Cardiac muscle cell (in vitro differentiated cells and primary cell): ENCODE measurements around the gene PODXL2. TPM values are rescaled to one million over a fixed set of nuclear protein-coding genes. Genes with fewer than 3 reads are reported as not detected.
A peak's percentile ranks its signal among the peaks of the same experiment; 100 is the strongest.

Experiments used
- DNase-seq, 2 donors: peaks; one replicate each; pipeline versions ENCODE4 v3.0.0 to v3.0.0-alpha.2; 2010 to 2017; ENCODE audit warnings: low read depth in 1 of 2, low spot score in 1 of 2
- H3K27ac ChIP-seq: fragments of 200-600 bp; sonication (generic); 2 replicates; pipeline ENCODE4 v1.5.1; 2016
- H3K27me3 ChIP-seq: fragments of 200-600 bp; sonication (generic); 2 replicates; pipeline ENCODE4 v1.6.0; 2016; ENCODE audit warnings: control low read depth
- H3K36me3 ChIP-seq: fragments of 200-600 bp; sonication (generic); 2 replicates; pipeline ENCODE4 v1.5.1; 2016; ENCODE audit warnings: control low read depth
- H3K4me1 ChIP-seq: fragments of 200-600 bp; sonication (generic); 2 replicates; pipeline ENCODE4 v1.8.1; 2017; ENCODE audit warnings: low read depth, mild to moderate bottlenecking, mixed run types
- H3K4me3 ChIP-seq: fragments of 200-600 bp; sonication (generic); 2 replicates; pipeline ENCODE4 v1.5.1; 2016; ENCODE audit warnings: mild to moderate bottlenecking
- H3K9me3 ChIP-seq: fragments of 200-600 bp; sonication (generic); 2 replicates; pipeline ENCODE4 v1.5.1; 2017; ENCODE audit warnings: low read depth, mild to moderate bottlenecking, control low read depth
- CTCF ChIP-seq: IDR thresholded peaks from 2 replicates; pipeline ENCODE4 v1.5.1; 2012; ENCODE audit warnings: low read depth, mild to moderate bottlenecking, low read length
- polyA plus RNA-seq: library from polyadenylated mRNA; unstranded; fragments of >200 nt; fragmentation: Nextera tagmentation; extraction: Ambion mirVana; gene quantifications from 2 replicates; pipeline ENCODE4 v1.2.1, GENCODE V29; 2016
- total RNA-seq: library from RNA; depleted of rRNA; stranded (reverse); fragments of >200 nt; gene quantifications from 2 replicates; pipeline ENCODE4 v1.2.3, GENCODE V29; 2016

PODXL2 gene
- total and polyA plus RNA-seq, 2 experiments from 2014 or later = 16.0 to 24.9 TPM

GRCh38 chr3:127612966-127613365, 16.0 kb upstream of the PODXL2 start:
- no peak for TF ChIP-seq CTCF
- Histone ChIP-seq H3K36me3 (peaks cover 10% of the 10 kb centered on the region), H3K27ac (no peak overlapping the region), H3K4me3 (no peak overlapping the region), H3K4me1 (no peaks in the 10 kb centered on the region), H3K9me3 (no peaks in the 10 kb centered on the region), H3K27me3 (no peaks in the 10 kb centered on the region)
- peak in 1 of 2 donors; percentile 16 for DNase-seq

- H3K4me1 ChIP-seq = no peaks in the 10 kb centered on the region
- H3K36me3 ChIP-seq = peaks cover 9% of the 10 kb centered on the region
- H3K9me3 ChIP-seq = no peaks in the 10 kb centered on the region
- no peak for TF ChIP-seq CTCF
- no peak overlapping the region for H3K27ac ChIP-seq
- DNase-seq = no peak
- no peaks in the 10 kb centered on the region for H3K27me3 ChIP-seq
- H3K4me3 ChIP-seq = no peak overlapping the region
Measured at GRCh38 chr3:127613406-127613805, 15.6 kb upstream of the PODXL2 start.

- no peak for TF ChIP-seq CTCF
- Histone ChIP-seq H3K9me3 (no peaks in the 10 kb centered on the region), H3K36me3 (peaks cover 7% of the 10 kb centered on the region), H3K4me3 (no peak overlapping the region), H3K27ac (no peak overlapping the region), H3K27me3 (no peaks in the 10 kb centered on the region), H3K4me1 (no peaks in the 10 kb centered on the region)
- DNase-seq = no peak
Measured at GRCh38 chr3:127614928-127615589, 13.9 kb upstream of the PODXL2 start.

GRCh38 chr3:127615631-127616305, 13.2 kb upstream of the PODXL2 start:
- Histone ChIP-seq H3K36me3 (peaks cover 11% of the 10 kb centered on the region), H3K27ac (no peak overlapping the region), H3K27me3 (no peaks in the 10 kb centered on the region), H3K9me3 (no peaks in the 10 kb centered on the region), H3K4me1 (no peaks in the 10 kb centered on the region), H3K4me3 (no peak overlapping the region)
- DNase-seq = no peak
- TF ChIP-seq CTCF = no peak

GRCh38 chr3:127616836-127617605, 12.0 kb upstream of the PODXL2 start:
- Histone ChIP-seq H3K4me3 (no peak overlapping the region), H3K36me3 (peaks cover 11% of the 10 kb centered on the region), H3K9me3 (no peaks in the 10 kb centered on the region), H3K27ac (no peak overlapping the region), H3K4me1 (no peaks in the 10 kb centered on the region), H3K27me3 (no peaks in the 10 kb centered on the region)
- DNase-seq = no peak
- TF ChIP-seq CTCF = no peak
